ENCODE results near the gene RNF44.

RNF44 gene

GRCh38 chr5:176524987-176525386 lies 12.2 kb downstream of the RNF44 start:
- Histone ChIP-seq H3K9me3 (no peaks in the 10 kb centered on the region), H3K4me3 (no peak overlapping the region), H3K36me3 (peaks cover 42% of the 10 kb centered on the region), H3K9ac (no peak overlapping the region), H3K27me3 (no peaks in the 10 kb centered on the region), H3K27ac (no peak overlapping the region), H3K4me2 (no peak overlapping the region), H4K20me1 (peaks cover 37% of the 10 kb centered on the region), H3K4me1 (peaks cover 32% of the 10 kb centered on the region)
- no peak for TF ChIP-seq Cebpa-rat (IDR thresholded peaks at IDR 0.05)

- no peak overlapping the region for H3K9ac ChIP-seq
- no peak for TF ChIP-seq Cebpa-rat (IDR thresholded peaks at IDR 0.05)
- H4K20me1 ChIP-seq, result peaks cover 30% of the 10 kb centered on the region
- H3K9me3 ChIP-seq, result no peaks in the 10 kb centered on the region
- H3K36me3 ChIP-seq, result peaks cover 41% of the 10 kb centered on the region
- peaks cover 26% of the 10 kb centered on the region for H3K4me1 ChIP-seq
- no peaks in the 10 kb centered on the region for H3K27me3 ChIP-seq
- no peak overlapping the region for H3K4me3 ChIP-seq
- H3K4me2 ChIP-seq, result no peak overlapping the region
- H3K27ac ChIP-seq, result no peak overlapping the region
These were observed 13.1 kb downstream of the RNF44 start for GRCh38 chr5:176524138-176524537.

DNA sequence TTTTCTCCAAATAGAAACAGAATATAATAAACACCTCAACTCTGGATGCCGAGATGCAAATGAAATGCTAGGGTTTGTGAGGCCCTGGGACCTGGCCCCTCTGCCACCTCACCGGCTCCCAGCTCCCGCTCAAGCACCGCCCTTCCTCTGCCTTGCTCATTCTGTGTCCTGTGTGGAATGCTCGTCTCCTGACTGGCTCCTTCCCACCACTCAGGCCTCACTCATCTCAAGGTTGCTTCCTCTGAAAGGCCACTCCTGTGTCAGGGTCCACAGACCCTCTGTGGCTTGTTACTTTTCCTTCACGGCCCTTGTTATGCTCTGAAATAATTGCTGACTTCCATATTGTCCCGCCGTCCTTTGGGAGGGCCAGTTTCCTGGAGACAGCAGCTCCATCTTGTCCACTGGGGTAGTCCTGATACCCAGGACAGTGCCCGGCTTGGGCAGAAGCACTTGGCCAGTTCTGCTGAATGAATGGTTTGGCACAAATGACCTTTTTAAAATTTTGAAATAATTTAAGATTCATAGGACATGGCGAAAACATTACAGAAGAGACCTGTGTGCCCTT lies 15.4 kb downstream of the RNF44 start:
- H3K4me2 ChIP-seq, result no peak overlapping the region
- no peak overlapping the region for H3K27ac ChIP-seq
- no peaks in the 10 kb centered on the region for H3K9me3 ChIP-seq
- H3K36me3 ChIP-seq, result peaks cover 17% of the 10 kb centered on the region
- H3K9ac ChIP-seq, result no peak overlapping the region
- H4K20me1 ChIP-seq, result peaks cover 6% of the 10 kb centered on the region; the same call in 1 of the 2 replicates
- H3K27me3 ChIP-seq, result no peaks in the 10 kb centered on the region
- no peak for TF ChIP-seq Cebpa-rat (IDR thresholded peaks at IDR 0.05)
- peaks cover 2% of the 10 kb centered on the region for H3K4me1 ChIP-seq
- H3K4me3 ChIP-seq, result no peak overlapping the region

GRCh38 chr5:176521286-176521685 lies 15.9 kb downstream of the RNF44 start:
- H3K9me3 ChIP-seq, result no peaks in the 10 kb centered on the region
- no peak overlapping the region for H3K4me2 ChIP-seq
- peaks cover 1% of the 10 kb centered on the region; the same call in 1 of the 2 replicates for H4K20me1 ChIP-seq
- no peaks in the 10 kb centered on the region for H3K4me1 ChIP-seq
- no peak for TF ChIP-seq Cebpa-rat (IDR thresholded peaks at IDR 0.05)
- no peak overlapping the region for H3K27ac ChIP-seq
- H3K36me3 ChIP-seq, result peaks cover 12% of the 10 kb centered on the region
- H3K9ac ChIP-seq, result no peak overlapping the region
- H3K27me3 ChIP-seq, result no peaks in the 10 kb centered on the region
- no peak overlapping the region for H3K4me3 ChIP-seq

DNA sequence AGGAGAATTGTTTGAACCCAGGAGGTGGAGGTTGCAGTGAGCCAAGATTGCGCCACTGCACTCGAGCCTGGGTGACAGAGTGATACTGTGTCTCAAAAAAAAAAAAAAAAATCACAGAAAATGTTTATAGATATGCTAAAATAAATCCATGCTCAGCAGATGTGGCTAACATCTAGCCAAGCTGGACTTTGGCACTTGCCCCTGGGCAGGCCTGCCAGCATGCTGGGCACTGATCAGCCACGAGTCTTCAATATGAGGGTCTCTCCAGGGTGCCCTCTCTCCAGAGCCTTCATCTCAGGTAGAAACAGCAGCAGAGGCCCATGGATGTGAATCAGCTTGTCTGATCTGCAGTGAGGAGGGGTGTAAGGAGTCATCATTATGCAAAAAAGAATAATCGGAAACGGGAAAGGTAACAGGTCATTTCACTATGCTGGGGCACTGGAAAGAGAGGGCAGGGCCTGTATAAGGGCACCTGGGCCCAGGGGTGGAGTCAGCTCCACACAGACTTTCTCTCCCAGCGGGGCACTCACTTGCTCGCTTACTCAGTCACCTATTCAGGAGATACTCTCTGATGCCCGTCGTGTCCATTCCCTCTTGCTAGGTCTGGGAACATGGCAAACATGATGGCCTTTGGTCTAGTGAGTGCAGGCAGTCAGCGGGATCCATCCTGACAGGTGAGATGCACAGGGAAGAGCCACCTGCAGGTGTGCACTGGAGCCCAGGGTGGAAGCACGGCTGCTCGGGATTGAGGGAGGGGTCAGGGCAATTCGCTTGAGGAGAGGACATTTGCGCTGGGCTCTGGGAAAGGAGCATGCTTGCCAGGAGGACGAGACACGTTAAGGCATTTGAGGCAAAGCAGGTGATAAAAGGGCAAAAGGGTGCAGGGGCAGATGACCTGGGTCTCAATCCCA lies 17.1 kb downstream of the RNF44 start:
- H3K36me3 ChIP-seq, result peaks cover 1% of the 10 kb centered on the region; the same call in 1 of the 2 replicates
- H3K27me3 ChIP-seq, result no peaks in the 10 kb centered on the region
- no peak for TF ChIP-seq Cebpa-rat (IDR thresholded peaks at IDR 0.05)
- H3K9me3 ChIP-seq, result no peaks in the 10 kb centered on the region
- H3K4me3 ChIP-seq, result no peak overlapping the region
- H3K27ac ChIP-seq, result no peak overlapping the region
- H3K9ac ChIP-seq, result no peak overlapping the region
- H4K20me1 ChIP-seq, result no peaks in the 10 kb centered on the region
- H3K4me2 ChIP-seq, result no peak overlapping the region
- peaks cover 5% of the 10 kb centered on the region for H3K4me1 ChIP-seq

- H3K27ac ChIP-seq, result no peak overlapping the region
- no peak overlapping the region for H3K9ac ChIP-seq
- H4K20me1 ChIP-seq, result no peaks in the 10 kb centered on the region
- H3K4me1 ChIP-seq, result peaks cover 16% of the 10 kb centered on the region
- no peak overlapping the region for H3K4me3 ChIP-seq
- TF ChIP-seq Cebpa-rat (IDR thresholded peaks at IDR 0.05), result no peak
- no peaks in the 10 kb centered on the region for H3K9me3 ChIP-seq
- H3K27me3 ChIP-seq, result no peaks in the 10 kb centered on the region
- no peak overlapping the region for H3K4me2 ChIP-seq
- no peaks in the 10 kb centered on the region for H3K36me3 ChIP-seq
These were observed 20.0 kb downstream of the RNF44 start for GRCh38 chr5:176517053-176517661.

DNA sequence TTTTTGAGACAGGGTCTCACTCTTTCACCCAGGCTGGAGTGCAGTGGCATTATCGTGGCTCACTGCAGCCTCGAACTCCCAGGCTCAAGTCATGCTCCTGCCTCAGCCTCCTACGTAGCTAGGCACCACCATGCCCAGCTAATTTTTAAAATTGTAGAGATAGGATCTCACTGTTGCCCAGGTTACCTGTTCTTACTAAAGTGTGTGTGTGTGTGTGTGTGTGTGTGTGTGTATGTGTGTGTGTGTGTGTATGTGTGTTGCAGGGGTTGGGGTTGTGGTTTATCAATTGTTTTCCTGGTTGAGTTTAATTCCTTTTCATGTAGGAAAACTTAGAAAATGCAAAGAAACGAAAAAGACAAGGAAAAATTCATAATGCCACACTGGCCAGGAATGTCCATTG lies 21.8 kb downstream of the RNF44 start:
- H3K4me3 ChIP-seq, result no peak overlapping the region
- no peaks in the 10 kb centered on the region for H4K20me1 ChIP-seq
- H3K9ac ChIP-seq, result no peak overlapping the region
- no peaks in the 10 kb centered on the region for H3K27me3 ChIP-seq
- no peaks in the 10 kb centered on the region for H3K9me3 ChIP-seq
- peak overlapping the region; percentile 39 for H3K4me2 ChIP-seq
- no peaks in the 10 kb centered on the region for H3K36me3 ChIP-seq
- no peak for TF ChIP-seq Cebpa-rat (IDR thresholded peaks at IDR 0.05)
- H3K27ac ChIP-seq, result no peak overlapping the region
- peaks cover 16% of the 10 kb centered on the region for H3K4me1 ChIP-seq

GRCh38 chr5:176514244-176514950 lies 22.8 kb downstream of the RNF44 start:
- Histone ChIP-seq H4K20me1 (no peaks in the 10 kb centered on the region), H3K27me3 (no peaks in the 10 kb centered on the region), H3K36me3 (peaks cover 9% of the 10 kb centered on the region), H3K4me3 (no peak overlapping the region), H3K9ac (no peak overlapping the region), H3K4me2 (peak overlapping the region; percentile 39), H3K9me3 (no peaks in the 10 kb centered on the region), H3K4me1 (peaks cover 16% of the 10 kb centered on the region), H3K27ac (peak overlapping the region; percentile 9; the same call in 1 of the 2 replicates)
- no peak for TF ChIP-seq Cebpa-rat (IDR thresholded peaks at IDR 0.05)

DNA sequence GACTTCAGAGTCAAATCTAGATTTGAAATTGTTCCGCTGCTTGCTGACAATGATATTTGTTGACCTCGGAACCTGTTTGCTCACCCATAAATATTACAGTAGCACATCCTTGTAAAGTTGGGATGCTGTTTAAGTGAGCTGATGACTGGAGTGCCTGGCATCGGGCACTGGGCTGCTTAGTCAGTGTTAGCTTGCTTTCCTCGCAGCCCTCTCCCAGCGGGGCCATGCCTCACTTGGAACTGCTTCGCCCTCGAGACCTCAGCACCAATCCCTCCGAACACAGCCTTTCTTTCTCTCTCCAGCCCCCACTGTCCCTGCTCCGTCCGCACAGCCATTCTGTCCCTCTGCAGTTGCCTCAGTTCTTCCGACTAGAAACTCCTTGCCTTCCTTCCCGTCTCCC lies 23.4 kb downstream of the RNF44 start:
- Histone ChIP-seq H4K20me1 (no peaks in the 10 kb centered on the region), H3K4me2 (no peak overlapping the region)
- TF ChIP-seq Cebpa-rat (IDR thresholded peaks at IDR 0.05), result no peak

More for the DNA sequence above, 23.4 kb downstream of the RNF44 start:
- Histone ChIP-seq H3K36me3 (peaks cover 15% of the 10 kb centered on the region), H3K9me3 (no peaks in the 10 kb centered on the region), H3K9ac (no peak overlapping the region), H3K27me3 (no peaks in the 10 kb centered on the region), H3K27ac (no peak overlapping the region), H3K4me3 (no peak overlapping the region), H3K4me1 (peaks cover 16% of the 10 kb centered on the region)
